Measurements from ENCODE around the gene NACC1. TPM values are rescaled to one million over a fixed set of nuclear protein-coding genes. Genes with fewer than 3 reads are reported as not detected.

The NACC1 gene
- total RNA-seq, 1 experiment from 2014 or later, result 126 TPM

DNA sequence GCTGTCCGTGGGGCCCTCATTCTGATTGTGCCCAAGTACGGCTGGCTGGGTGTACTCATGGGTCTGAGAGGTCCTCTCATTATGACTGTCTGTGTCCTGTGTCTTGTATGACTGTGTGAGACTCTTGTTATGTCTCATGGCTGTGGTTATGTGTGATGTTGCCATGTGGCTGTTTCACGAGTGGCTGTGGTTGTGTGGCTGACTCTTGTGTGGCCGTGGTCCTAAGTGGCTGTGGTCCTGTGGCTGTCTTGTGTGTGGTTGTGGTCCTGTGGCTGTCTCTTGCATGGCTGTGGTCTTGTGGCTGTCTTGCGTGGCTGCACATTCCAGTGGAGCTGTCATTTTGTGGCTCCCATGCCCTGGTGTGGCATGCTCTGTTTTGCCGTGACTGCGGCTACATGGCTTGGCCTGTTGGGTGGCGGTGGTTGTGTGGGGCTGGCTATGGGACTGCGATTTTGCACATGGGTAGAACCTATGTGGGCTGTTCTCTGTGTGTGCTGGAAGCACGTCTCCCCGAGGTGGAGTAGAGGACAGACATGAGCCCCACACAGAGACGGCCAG is 18.0 kb upstream of the NACC1 start:
- DNase-seq (ENCODE audit: low read depth), result no peak

DNA sequence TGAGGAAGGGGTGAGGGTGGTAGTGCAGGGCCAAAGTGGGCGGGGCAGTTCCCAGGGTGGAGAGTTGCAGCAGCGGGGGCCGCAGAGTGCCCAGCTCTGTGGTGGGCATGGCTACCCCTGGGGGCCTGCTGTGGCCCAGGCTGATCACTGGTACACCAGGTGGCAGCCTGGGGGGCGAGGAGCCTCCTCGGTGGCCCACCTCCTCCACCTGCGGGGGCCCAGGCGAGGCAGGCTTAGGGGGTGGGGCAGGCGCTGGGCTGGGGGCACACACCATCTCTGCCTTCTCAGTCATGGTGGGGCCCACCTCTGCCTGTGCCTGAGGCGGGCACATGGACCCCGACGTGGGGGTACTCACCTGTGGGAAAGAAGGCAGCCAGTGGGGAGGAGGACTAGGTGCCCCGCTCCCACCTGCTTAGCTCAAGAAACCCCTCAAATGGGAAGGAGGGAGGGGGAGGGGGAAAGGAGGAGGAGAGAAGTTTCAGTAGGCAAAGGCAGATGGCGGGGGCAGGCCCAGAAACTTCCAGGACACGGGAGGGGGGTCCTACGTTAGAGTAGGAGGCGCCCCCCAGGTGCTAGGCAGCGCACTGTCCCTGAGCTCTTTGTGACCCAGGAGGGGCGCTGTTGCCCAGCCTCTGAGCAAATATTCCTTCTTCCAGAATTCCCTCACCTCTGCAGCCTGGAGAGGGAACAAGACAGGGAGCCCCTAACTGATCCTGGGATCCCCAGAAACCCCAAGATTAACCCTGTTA is 17.0 kb upstream of the NACC1 start:
- DNase-seq (ENCODE audit: low read depth), result no peak

- DNase-seq (ENCODE audit: low read depth), result no peak
Observed at GRCh38 chr19:13101590-13102415, 16.3 kb upstream of the NACC1 start.

- DNase-seq (ENCODE audit: low read depth), result no peak
Observed at GRCh38 chr19:13102416-13102665, 15.7 kb upstream of the NACC1 start.

DNA sequence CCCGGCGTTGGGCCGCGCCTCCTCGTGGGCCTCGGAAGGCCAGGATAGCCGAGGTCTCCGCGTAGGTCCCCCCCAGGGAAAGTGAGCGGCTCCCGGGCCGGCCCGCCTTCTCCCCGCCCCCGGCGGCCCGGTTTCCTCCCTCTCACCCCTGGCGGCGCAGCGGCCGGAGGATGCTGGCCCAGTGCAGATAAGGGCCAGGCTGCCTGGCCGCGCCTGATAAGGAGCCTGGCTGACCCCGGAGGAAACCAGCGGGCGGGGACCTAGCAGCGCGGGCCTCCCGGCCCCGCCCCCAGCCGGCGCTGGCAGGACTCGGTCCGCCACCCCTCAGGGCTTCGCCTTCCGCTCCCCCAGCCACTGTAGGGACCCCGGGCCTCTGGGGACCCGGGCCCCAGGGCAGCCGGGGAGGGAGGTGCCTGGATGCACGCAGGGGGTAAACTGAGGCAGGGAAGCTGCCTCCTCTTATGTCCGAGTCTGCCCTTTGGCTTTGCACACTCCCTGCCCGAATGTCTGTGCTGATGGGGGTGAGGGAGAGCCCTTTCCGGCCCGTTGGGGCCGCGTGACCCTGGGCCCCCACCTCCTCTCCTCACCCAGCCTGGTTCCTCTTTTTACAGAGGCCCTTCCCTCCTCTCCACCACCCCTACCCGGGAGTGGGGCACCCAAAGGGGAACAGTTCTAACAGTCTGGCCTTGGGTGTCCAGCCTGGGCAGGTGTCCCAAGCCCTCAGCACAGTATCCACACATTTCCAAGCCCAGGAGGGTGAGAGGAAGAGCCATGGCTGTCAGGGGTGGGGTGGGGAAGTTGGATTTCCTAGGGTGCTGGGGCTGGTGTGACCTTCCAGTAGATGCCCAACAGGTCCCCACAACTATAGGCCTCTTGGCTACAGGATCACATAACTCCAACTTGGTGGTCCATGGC is 15.1 kb upstream of the NACC1 start, which contains the start of gene LYL1:
Gene LYL1 (minus strand): TSS at position 193 of the 915 bp plus-strand sequence. CDS start 1,687 bp downstream, outside the sequence.
- no peak for DNase-seq (ENCODE audit: low read depth)

DNA sequence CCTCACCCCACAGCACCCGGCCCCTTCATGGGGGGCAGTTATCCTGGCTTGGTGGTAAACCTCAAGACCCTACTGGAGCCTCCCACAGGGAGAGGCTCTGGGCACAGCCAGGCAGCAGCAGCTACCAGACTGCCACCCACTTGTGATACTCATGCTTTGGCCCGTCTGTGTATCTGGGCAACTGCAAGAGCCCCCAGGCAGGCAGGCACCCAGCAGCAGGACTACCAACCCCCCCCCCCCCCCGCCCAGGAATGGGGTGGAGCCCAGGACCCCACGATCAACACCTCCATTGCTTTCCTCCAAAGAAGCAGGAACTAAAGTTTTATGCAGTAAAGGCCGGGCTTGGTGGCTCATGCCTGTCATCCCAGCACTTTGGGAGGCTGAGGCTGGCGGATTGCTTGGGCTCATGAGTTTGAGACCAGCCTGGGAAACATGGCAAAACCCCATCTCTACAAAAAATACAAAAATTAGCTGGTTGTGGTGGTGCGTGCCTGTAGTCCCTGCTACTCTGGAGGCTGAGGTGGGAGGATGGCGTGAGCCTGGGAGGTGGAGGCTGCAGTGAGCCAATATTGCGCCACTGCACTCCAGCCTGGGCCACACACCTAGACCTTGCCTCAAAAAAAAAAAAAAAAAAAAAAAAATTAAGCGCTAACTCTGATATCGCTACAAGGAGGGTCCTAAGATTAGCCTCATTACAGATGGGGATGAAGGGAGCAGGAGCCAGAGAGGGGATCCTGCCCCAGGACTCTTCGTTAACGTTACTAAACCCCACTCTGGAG is 14.3 kb upstream of the NACC1 start:
- DNase-seq (ENCODE audit: low read depth), result no peak

- DNase-seq (ENCODE audit: low read depth), result no peak
Observed at GRCh38 chr19:13104360-13104847, 13.7 kb upstream of the NACC1 start.

GRCh38 chr19:13104848-13105711 is 13.0 kb upstream of the NACC1 start:
- DNase-seq (ENCODE audit: low read depth), result no peak

GRCh38 chr19:13109361-13110098 is 8.5 kb upstream of the NACC1 start:
- no peak for DNase-seq (ENCODE audit: low read depth)

DNA sequence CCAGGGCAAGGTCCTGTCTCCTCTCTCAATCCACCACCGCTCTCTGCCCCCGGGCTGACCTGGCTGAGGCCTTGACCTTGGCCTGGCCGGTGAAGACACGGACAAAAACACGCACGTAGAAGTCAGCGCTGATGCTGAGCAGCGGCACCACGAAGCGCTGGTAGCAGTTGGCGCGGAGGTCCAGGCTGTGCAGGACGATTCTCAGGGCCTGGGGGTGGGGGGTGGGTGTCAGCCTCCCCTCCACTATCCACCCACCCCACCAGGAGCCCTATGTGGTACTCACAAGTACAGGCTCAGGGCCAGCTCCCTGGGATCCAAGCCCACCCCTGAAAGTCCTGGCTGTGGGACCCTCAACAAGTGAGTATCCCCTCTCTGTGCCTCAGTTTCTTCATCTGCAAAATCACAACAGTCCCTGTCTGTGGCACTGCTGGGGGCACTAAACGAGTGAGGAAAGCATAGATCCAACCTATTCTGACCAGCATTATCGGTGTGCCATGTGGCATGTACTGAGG is 7.9 kb upstream of the NACC1 start:
- DNase-seq (ENCODE audit: low read depth), result no peak

- DNase-seq (ENCODE audit: low read depth), result no peak
Observed at GRCh38 chr19:13112555-13112954, 5.5 kb upstream of the NACC1 start.

- DNase-seq (ENCODE audit: low read depth), result no peak
Observed at GRCh38 chr19:13115936-13116281, 2.2 kb upstream of the NACC1 start.

DNA sequence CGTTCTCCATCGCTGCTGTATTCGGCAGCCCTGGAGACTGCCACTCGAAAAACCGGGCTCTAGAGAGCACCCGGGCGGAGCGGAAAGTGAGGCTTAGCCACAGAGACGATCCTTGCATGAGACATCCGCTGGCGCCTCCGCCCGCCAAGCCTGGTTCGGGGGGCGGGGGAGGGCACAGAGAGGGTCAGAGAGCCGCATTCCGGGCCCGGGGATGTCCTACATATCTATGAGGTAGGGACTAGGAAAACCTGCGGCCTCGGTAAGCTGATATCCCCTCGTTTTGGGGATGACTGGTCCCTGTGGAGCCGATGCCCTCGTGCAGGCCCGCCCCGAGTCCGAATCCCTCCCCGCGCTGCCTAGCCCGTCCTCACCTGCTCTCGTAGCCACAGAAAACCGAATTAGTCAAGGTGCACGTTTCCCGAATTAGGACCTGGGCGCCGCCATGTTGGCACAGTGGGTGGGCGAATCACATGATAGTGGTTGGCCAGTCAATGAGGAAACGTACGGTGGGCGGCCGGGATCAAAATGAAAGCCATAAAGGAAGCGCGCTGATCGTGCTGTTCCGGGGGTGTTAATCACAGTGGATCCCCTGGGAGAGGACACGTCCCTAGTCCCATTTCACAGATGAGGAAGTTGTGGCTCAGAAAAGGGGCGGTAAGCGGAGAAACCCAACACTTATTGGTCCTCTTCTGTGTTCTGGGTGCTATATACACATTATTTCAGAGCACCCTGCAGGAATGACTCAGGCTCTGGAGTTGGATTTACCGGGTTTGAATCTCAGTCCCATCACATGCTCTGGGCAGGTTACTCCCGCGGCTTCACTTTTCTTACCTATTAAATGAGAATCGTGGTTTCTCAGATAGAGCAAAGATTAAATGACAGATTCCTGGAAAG is 1.5 kb upstream of the NACC1 start, which contains the start of gene TRMT1:
Gene TRMT1 (minus strand): TSS at position 459 of the 894 bp plus-strand sequence. CDS start 341 bp downstream, at position 118.
- DNase-seq (ENCODE audit: low read depth), result peak; percentile 96

DNA sequence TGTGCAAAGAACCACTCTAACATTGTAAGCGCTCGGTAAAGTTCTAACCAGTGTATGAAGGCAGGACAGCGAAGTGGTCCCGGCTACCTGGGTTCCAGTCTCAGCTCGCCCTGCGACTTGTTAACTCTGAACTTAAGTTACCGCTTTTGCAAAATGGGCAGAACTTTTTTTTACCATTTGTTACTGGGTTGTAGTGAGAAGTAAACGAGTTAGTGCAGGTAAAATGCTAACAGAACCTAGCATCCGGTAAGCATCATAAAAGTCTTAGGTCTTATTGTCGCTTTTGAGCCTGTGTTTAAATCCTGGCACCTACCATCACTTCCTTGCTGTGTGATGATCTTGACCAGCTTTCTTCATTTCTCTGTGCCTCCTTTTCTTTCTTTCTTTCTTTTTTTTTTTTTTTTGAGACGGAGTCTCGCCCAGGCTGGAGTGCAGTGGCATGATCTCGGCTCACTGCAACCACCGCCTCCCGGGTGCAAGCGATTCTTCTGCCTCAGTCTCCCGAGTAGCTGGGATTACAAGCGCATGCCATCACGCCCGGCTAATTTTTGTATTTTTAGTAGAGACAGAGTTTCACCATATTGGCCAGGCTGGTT is 790 bp upstream of the NACC1 start:
- no peak for DNase-seq (ENCODE audit: low read depth)

- DNase-seq (ENCODE audit: low read depth), result peak; percentile 59
Observed at GRCh38 chr19:13118424-13119193, 545 bp downstream of the NACC1 start.

DNA sequence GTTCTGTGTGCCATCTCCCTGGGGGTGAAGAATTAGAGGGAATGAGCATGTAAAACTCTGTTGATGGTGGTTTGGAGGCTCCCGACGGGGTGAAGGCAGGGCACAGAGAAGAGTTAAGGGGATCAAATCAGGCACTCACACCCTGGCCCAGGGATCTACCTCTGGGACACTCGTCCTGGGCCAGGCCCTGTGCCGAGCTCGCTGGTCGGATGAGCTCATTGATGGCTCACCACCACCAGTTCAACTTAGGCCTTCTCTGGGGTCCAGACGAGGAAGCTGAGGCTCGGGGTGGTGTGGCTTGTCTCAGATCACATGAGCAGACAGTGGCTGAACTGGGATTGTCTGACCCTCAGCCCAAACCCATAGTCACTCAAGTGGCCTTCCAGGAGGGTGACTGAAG is 1.6 kb downstream of the NACC1 start:
- DNase-seq (ENCODE audit: low read depth), result no peak

DNA sequence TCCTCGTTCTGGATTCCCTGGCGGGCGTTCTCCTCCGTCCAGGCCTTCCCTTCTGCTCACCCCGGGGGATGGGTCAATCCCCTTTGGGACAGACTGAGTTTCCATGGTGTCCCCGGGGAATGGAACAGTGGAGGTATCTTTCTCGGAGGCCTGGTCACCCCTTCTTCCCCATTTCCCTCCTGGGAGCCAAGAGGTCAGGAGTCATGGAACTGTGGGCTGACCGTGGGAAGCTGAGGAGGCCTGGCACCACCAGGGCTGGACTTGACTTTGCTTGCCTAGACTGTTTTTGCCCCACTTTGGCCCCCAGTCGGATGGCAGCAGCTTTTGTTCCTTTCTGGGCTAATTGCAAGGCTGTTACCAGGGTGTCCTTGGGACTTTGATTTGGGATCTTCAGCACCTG is 2.0 kb downstream of the NACC1 start:
- DNase-seq (ENCODE audit: low read depth), result no peak

Data from M059J (cell line).